NCI-H446 treated with DMSO at 0.1 percent for 48 hours (cell line): Measurements from ENCODE around the gene NDE1.
A peak's percentile ranks its signal among the peaks of the same experiment; 100 is the strongest.
"Not testable (repeated sequence)": the region's sequence is repeated elsewhere in the genome, so short reads cannot be mapped to it uniquely, and the experiment has no call there.

Experiments
- DNase-seq: peaks from one replicate; lab custom pipeline; 2025; lab: John Stamatoyannopoulos, UW

NDE1 gene

GRCh38 chr16:15652293-15653001 is 2.4 kb downstream of the NDE1 start:
- no peak for DNase-seq

- DNase-seq = peak; percentile 40
Observed at GRCh38 chr16:15653227-15653626, 3.2 kb downstream of the NDE1 start.

- DNase-seq = no peak
Observed at GRCh38 chr16:15654591-15654990, 4.5 kb downstream of the NDE1 start.

- DNase-seq = not testable (repeated sequence)
Observed at GRCh38 chr16:15655561-15655960, 5.5 kb downstream of the NDE1 start.

- no peak for DNase-seq
Observed at GRCh38 chr16:15658149-15658548, 8.1 kb downstream of the NDE1 start.

GRCh38 chr16:15658556-15658955 is 8.5 kb downstream of the NDE1 start:
- no peak for DNase-seq

GRCh38 chr16:15660203-15660601 is 10.2 kb downstream of the NDE1 start:
- DNase-seq = no peak

GRCh38 chr16:15665107-15665506 is 15.1 kb downstream of the NDE1 start:
- no peak for DNase-seq

- DNase-seq = no peak
Observed at GRCh38 chr16:15667091-15667742, 17.2 kb downstream of the NDE1 start.

GRCh38 chr16:15671530-15672117 is 21.6 kb downstream of the NDE1 start:
- DNase-seq = no peak

- DNase-seq = not testable (repeated sequence)
Observed at GRCh38 chr16:15672127-15672513, 22.1 kb downstream of the NDE1 start.

- DNase-seq = no peak
Observed at GRCh38 chr16:15672514-15673167, 22.6 kb downstream of the NDE1 start.

GRCh38 chr16:15674571-15674970 is 24.5 kb downstream of the NDE1 start:
- no peak for DNase-seq

- DNase-seq = no peak
Observed at GRCh38 chr16:15676506-15676905, 26.5 kb downstream of the NDE1 start.

GRCh38 chr16:15677447-15677846 is 27.4 kb downstream of the NDE1 start:
- no peak for DNase-seq

- DNase-seq = no peak
Observed at GRCh38 chr16:15682105-15682570, 32.1 kb downstream of the NDE1 start.

- DNase-seq = no peak
Observed at GRCh38 chr16:15686287-15686686, 36.2 kb downstream of the NDE1 start.

- DNase-seq = no peak
Observed at GRCh38 chr16:15689290-15689689, 39.2 kb downstream of the NDE1 start.

- DNase-seq = no peak
Observed at GRCh38 chr16:15690296-15690695, 40.3 kb downstream of the NDE1 start.

GRCh38 chr16:15691046-15691445 is 41.0 kb downstream of the NDE1 start:
- DNase-seq = no peak

GRCh38 chr16:15692508-15692907 is 42.5 kb downstream of the NDE1 start:
- DNase-seq = not testable (repeated sequence)

- DNase-seq = no peak
Observed at GRCh38 chr16:15694499-15694898, 44.5 kb downstream of the NDE1 start.

- DNase-seq = no peak
Observed at GRCh38 chr16:15699819-15700218, 49.8 kb downstream of the NDE1 start.
